Activated CD8-positive, alpha-beta memory T cell treated with anti-CD3 and anti-CD28 coated beads, Interleukin-2, amount 50 U/mL, for 1 hour (primary cell): ENCODE results near the gene MECR.

ENCODE experiments used
- DNase-seq: peaks from one replicate; pipeline ENCODE4 v3.0.0-alpha.2; 2020; ENCODE audit errors: extremely low read depth

The MECR gene

DNA sequence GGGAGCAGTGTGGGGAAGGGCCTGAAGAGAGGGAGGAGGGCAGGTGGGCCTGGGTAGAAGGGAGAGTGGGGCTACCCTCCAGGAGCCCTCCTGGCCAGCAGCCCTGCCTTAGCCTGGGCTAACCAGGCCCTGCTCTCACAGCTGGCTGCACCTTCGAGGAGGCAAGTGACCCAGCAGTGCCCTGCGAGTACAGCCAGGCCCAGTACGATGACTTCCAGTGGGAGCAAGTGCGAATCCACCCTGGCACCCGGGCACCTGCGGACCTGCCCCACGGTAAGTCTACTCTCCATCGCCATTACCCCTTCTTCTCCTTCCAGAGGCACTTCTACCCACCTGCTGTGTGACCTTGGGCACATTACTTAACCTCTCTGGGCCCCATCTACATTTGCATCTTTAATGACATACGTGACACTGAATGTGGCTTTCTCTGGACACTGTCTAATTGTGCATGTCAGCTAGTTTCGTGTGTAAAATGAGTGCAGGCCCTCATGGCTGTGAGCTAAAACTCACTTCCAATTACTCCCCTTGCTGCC lies 24.5 kb upstream of the MECR start:
- DNase-seq: no peak

GRCh38 chr1:29254346-29254745 lies 23.6 kb upstream of the MECR start:
- no peak for DNase-seq

DNA sequence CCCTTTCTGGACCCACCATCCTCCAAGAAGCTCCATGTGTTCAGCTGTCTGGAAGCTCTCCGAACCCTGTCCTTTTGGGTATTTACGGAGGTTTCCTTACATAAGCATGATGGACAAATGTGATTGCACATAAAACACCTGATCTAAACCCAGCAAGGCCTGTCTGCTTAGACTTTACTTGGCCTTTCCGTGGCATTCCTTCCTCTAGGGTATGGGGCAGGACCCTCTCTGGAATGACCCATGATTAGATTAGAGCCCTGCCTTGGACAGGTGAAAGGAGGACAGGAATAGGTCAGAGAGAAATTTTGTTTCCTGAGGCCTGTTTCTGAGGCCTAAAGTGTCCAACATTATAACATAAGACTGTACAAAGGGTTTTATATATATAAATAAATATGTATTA lies 22.4 kb upstream of the MECR start:
- DNase-seq: no peak

DNA sequence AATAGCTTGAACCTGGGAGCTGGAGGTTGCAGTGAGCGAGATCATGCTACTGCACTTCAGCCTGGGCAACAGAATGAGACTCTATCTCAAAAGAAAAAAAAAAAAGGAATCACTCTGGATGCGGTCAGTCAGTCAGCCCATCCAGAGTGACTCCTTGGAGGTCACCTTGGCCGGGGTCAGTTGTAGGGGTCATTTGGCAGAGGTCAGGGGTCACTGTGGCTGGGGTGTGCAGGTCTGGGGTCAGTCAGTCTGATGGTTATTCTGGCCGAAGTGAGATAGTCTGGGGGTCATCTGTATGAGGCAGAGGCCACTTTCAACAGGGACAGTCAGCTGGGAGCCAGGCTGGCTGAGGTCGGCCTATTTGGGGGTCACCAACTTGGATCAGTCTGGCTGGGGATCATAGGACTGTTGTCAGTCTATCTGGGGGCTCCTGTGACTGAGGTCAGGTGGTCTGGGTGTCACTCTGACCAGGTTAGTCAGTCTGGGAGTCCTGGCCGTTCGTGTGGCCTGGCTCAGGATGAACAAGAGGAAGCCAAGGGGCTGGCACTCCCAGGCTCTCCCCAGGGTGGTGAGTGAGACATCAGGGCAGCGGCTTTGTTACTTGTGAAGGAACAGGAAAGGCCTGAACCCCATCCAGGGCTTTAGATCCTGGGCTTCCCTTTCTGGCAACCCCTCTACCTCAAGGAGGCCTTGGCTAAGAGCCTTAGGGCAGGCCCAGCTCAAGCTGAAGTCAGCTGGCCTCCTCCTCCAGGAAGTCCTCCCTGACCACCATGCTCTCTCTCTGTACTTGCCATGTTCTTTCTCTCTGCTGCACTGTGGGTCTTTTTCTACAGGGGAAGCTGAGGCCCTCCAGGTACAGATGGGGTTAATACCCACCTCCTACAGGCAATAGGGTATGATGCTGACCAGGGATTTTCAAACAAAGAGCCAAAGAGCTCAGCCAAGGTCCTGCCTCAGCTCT lies 20.7 kb upstream of the MECR start:
- no peak for DNase-seq

GRCh38 chr1:29249951-29250581 lies 19.3 kb upstream of the MECR start:
- no peak for DNase-seq

- DNase-seq: no peak
Observed at GRCh38 chr1:29249170-29249691, 18.5 kb upstream of the MECR start.

GRCh38 chr1:29248409-29248808 lies 17.7 kb upstream of the MECR start:
- DNase-seq: no peak

GRCh38 chr1:29247571-29248273 lies 17.0 kb upstream of the MECR start:
- DNase-seq: no peak

GRCh38 chr1:29247044-29247443 lies 16.3 kb upstream of the MECR start:
- no peak for DNase-seq

GRCh38 chr1:29245876-29246275 lies 15.1 kb upstream of the MECR start:
- no peak for DNase-seq

DNA sequence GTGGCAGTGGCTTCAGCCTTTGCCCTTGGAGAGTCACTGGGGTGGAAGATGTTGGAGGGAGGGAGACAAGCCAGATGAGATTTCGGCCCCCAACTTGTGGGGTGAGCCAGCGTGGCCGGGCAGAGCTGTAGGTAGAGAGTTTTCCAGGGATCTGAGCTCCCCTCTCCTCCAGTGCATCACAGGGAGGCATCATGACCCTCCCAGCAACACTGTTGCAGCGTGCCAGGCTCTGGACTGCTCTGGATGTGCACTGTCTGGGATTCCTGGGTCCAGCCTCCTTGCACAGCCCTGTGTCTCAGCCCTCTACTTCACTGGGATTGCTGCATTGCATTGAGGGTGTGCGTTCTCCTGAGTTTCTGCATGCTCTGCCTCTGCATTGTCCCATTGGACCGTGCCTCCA lies 14.5 kb upstream of the MECR start:
- DNase-seq: no peak

- DNase-seq: no peak
Observed at GRCh38 chr1:29243871-29244200, 13.1 kb upstream of the MECR start.

DNA sequence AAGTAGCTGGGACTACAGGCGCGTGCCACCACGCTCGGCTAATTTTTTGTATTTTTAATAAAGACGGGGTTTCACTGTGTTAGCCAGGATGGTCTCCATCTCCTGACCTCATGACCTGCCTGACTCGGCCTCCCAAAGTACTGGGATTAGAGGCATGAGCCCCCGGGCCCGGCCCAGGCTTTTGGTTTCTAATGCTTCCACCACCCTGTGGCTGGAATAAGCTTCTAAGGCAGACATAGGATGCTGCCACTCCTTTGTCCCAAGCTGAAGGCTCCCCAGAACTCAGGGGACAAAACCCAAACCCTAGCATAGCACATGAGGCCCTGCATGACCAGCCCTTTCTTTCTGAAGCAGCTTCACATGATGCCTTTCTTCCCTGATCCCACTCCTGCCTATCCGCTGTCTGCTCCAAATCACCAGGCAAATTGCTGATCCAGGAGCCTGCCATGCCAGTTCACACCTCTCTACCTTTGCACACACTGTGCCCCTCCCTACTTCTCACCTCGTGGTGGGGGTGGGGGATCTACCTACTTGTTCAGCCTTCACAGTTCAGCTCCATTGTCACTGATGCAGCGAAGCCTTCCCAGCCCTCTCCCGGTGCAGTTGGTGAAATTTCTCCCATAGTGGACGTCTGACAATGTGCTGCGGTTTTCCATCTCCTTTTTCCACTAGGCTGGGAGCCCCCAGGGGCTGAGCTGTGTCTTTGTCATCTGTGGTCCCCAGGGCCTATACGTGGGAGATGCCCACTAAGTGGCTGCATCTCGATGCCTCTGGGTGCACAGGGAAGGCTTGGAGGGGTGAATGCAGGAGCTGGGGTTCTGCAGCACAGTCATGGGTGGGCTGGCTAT lies 12.5 kb upstream of the MECR start:
- no peak for DNase-seq

DNA sequence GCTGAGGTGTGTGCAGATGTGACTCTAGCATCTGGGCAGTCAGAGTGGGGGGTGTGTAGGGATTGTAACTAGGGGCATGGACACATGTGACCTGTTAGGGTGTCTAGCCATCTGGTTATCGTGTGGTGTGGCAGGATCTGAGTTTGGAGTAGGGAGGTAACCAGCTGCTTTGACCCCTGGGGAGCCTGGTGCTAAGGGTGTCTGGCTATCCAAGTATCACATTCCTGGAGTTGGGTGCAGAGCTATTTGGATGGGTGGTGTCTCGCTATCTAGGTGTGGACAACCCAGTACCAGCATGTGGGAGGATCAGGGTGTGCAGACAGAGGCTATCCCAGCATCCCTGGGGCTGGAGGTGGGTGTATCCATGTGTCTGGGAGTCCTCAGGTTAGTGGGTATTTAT lies 10.3 kb upstream of the MECR start:
- no peak for DNase-seq

GRCh38 chr1:29240400-29240837 lies 9.7 kb upstream of the MECR start:
- no peak for DNase-seq

DNA sequence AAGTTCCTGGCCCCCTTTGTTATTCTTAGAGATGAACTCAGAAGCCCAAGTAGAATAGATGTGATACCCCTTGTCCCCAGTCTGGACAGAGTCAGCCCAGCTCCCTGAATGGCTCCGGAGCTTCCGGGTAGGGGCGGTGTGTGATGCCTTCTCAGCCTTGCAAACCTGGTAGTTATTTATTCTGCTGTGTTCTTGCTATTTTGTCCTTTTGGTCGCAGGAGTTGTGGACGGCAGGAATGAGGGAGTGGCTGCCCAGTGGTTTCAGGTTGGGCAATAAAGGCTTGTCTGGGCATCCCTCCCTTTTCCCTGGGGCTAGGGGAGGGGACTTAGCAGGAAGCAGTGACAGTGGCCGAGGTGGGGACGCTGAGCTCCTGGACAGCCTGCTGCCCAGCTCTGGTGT lies 8.4 kb upstream of the MECR start:
- DNase-seq: no peak

GRCh38 chr1:29238620-29239002 lies 7.9 kb upstream of the MECR start:
- no peak for DNase-seq

DNA sequence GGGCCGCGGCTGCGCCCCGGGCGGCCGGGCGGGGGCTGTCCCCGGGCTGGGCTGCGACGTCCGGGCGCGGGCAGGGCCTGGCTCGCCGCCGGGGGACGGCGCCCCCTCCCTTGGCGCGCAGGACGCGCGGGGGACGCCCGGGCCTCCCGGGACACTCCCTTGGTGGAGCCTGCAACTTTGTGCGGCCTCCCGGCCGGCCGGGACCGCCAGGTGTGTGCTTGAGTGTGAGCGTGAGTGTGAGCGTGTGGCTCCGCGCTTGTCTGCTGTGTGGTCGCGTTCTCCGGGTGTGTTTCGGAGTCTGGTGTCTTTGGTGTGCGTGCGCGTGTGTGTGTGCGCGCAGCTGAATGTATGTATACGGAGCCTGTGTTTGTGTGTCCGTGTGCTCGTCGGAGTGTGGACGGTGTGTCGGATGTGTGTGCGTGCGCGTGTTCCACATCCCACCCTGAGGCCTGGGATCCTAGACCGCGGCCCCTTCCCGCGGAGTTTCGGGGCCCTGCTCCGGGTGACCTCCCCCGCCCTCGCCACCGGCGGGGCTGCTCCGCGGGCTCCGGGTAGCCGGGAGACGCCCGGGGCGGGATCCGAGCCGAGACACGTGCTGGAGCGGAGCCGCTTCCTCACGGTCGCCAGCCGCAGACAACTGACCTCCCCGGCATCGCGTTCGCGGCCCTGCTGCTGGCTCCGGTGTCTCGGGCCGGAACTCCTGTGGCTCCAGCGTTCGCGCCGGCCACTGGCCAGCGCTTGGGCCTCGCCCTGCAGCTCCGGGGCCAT lies 7.3 kb upstream of the MECR start:
- no peak for DNase-seq

GRCh38 chr1:29237129-29237821 lies 6.5 kb upstream of the MECR start:
- no peak for DNase-seq

DNA sequence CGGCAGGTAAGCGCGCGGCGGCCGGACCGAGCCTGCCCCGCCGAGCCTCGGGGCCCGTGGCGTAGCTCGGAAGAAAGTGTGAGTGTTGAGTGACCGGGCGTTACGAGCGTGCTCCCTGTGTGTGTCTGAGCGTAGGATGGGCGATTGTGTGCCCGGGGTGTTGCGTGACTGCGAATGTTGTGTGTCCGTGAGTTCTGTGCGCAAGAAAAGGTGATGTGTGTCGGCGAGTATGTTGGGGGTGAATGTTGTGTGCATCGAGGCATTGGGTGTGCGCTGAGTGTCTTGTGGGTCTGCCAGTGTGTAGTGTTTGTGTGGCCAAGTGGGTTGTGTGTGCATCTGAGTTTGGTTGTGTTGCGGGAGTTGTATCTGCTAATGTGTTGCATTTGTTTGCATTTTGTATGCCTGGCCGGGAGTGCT lies 6.0 kb upstream of the MECR start:
- no peak for DNase-seq
